Right ventricle myocardium superior (tissue), 1 donor: ENCODE results near the gene THAP11. TPM values are rescaled to one million over a fixed set of nuclear protein-coding genes. Genes with fewer than 3 reads are reported as not detected.
"Not testable (repeated sequence)": the region's sequence is repeated elsewhere in the genome, so short reads cannot be mapped to it uniquely, and the experiment has no call there.

ENCODE experiments used
- ATAC-seq: fragments of 200-7000 bp; cut with Tn5 transposase; one replicate; pipeline ENCODE4 v1.9.1; 2020; ENCODE audit warnings: mild to moderate bottlenecking; ENCODE audit not compliant: poor library complexity
- DNase-seq: peaks from one replicate; pipeline ENCODE4 v3.0.0-alpha.2; 2020
- intact Hi-C: fragments of 100-400 bp; cut with DNase I; formaldehyde crosslinking; loops from one replicate; pipeline ENCODE4 v1.11.2; 2022
- total RNA-seq: library from RNA; stranded (reverse); fragmentation: NEBNext Ultra II Directional; extraction: Animal tissue kit (Norgen Biotek cat#: 25700); gene quantifications from one replicate; pipeline ENCODE4 v1.2.1, GENCODE V29; 2021
- donor health status: DM: no; HTN: yes; CAD: no; lungs with severe emphysema.

Gene THAP11
- total RNA-seq, 1 donor from 2014 or later: 31.1 TPM

DNA sequence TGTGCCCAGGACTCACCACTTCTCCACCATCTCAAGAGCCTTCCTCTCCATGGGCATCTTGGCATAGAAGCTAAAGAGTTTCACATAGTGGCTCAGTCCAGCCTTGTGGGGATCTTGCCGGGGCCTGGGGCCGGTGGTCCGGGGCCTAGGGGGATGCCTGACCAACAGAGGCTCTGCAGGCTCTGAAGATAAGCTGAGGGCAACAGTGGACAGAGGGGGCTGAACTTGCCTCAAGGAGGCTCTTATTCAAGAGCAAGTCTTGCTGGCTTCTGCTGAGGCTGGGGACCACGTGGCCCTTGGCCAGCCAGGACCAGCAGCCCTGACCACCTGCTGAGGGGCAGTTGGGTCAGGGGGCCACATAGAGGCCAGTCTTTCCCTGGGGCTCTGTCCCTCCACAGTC lies 13.5 kb upstream of the THAP11 start:
- no peak for ATAC-seq
- DNase-seq: no peak
- intact Hi-C loops: loop anchor here (10.0 kb wide), 1 partner anchor 396 kb away; no protein-coding TSS in a partner anchor

- DNase-seq (no peak), ATAC-seq (peak; percentile 5)
- intact Hi-C loops: no loop called here
These were observed 9.1 kb upstream of the THAP11 start for GRCh38 chr16:67833030-67833414.

GRCh38 chr16:67833415-67834241 lies 8.5 kb upstream of the THAP11 start:
- ATAC-seq (peak; percentile 100), DNase-seq (peak; percentile 97)
- intact Hi-C loops: no loop called here

DNA sequence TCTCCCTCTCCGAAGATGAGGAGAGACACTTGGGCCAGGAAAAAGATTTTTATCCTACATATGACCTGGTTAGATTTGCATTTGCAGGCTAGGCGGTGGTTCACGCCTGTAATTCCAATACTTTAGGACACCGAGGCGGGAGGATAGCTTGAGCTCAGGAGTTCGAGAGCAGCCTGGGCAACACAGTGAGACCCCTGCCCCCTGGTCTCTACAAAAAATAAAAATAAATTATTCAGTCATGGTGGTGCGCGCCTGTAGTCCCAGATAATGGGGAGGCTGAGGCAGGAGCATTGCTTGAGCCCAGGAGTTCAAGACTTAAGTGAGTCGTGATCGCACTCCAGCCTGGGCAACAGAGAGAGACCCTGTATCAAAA lies 7.9 kb upstream of the THAP11 start:
- ATAC-seq: no peak
- intact Hi-C loops: no loop called here
- DNase-seq: no peak

DNA sequence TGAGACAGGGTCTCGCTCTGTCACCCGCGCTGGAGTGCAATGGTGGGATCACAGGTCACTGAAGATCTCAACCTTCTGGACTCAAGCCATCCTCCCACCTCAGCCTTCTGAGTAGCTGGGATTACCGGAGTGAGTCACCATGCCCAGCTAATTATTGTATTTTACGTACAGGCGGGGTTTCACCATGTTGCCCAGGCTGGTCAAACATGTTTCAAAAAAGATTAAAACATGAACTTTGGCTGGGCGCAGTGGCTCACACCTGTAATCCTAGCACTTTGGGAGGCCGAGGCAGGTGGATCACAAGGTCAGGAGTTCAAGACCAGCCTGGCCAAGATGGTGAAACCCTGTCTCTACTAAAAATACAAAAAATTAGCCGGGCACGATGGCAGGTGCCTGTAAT lies 4.9 kb upstream of the THAP11 start:
- intact Hi-C loops, DNase-seq, ATAC-seq: not testable (repeated sequence)

GRCh38 chr16:67837811-67838210 lies 4.3 kb upstream of the THAP11 start:
- DNase-seq: no peak
- no peak for ATAC-seq
- intact Hi-C loops: no loop called here

- DNase-seq (no peak), ATAC-seq (peak; percentile 3)
- intact Hi-C loops: no loop called here
These were observed 813 bp upstream of the THAP11 start for GRCh38 chr16:67841198-67841815.

DNA sequence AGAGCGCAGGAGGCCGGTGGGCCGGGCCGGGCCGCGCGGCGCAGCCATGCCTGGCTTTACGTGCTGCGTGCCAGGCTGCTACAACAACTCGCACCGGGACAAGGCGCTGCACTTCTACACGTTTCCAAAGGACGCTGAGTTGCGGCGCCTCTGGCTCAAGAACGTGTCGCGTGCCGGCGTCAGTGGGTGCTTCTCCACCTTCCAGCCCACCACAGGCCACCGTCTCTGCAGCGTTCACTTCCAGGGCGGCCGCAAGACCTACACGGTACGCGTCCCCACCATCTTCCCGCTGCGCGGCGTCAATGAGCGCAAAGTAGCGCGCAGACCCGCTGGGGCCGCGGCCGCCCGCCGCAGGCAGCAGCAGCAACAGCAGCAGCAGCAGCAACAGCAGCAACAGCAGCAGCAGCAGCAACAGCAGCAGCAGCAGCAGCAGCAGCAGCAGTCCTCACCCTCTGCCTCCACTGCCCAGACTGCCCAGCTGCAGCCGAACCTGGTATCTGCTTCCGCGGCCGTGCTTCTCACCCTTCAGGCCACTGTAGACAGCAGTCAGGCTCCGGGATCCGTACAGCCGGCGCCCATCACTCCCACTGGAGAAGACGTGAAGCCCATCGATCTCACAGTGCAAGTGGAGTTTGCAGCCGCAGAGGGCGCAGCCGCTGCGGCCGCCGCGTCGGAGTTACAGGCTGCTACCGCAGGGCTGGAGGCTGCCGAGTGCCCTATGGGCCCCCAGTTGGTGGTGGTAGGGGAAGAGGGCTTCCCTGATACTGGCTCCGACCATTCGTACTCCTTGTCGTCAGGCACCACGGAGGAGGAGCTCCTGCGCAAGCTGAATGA lies 606 bp downstream of the THAP11 start:
- ATAC-seq (peak; percentile 8), DNase-seq (peak; percentile 66)
- intact Hi-C loops: no loop called here

DNA sequence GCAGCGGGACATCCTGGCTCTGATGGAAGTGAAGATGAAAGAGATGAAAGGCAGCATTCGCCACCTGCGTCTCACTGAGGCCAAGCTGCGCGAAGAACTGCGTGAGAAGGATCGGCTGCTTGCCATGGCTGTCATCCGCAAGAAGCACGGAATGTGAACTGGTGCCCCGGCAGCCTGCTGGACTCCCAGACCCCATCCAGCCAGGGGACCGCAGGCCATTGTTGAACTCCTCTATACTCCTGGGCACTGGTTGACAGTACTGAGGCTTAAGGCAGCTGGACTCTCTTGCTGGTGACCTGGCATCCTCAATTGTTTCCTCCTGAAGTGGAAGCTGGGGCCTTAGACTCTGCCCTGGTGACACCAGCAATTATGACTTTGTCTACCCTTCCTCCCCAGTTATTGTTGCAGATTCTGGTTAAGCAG lies 1.2 kb downstream of the THAP11 start:
- intact Hi-C loops: no loop called here
- DNase-seq: no peak
- ATAC-seq: no peak

GRCh38 chr16:67844497-67844896 lies 2.4 kb downstream of the THAP11 start:
- no peak for DNase-seq
- intact Hi-C loops: no loop called here
- ATAC-seq: no peak

- ATAC-seq (no peak), DNase-seq (no peak)
- intact Hi-C loops: no loop called here
These were observed 3.4 kb downstream of the THAP11 start for GRCh38 chr16:67845291-67846062.

DNA sequence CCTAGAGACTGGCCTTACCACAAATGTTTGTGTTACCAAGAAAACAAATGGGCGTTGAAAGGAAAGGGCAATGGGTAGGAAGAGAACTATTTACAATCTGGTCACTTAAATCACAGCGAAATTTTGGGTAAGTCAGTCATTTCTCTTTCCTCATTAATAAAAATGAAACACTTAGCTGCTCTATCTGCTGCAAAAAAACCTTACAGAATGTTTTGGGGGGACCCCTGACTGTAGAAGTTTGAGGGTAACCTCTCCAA lies 3.9 kb downstream of the THAP11 start:
- ATAC-seq (no peak), DNase-seq (no peak)
- intact Hi-C loops: no loop called here

GRCh38 chr16:67846320-67847063 lies 4.4 kb downstream of the THAP11 start, which contains the start of gene NUTF2:
TSS of gene NUTF2 (plus strand) at chr16:67846933. CDS start at chr16:67865131, 18,198 bp downstream.
- DNase-seq (peak; percentile 98), ATAC-seq (peak; percentile 89)
- intact Hi-C loops: no loop called here

DNA sequence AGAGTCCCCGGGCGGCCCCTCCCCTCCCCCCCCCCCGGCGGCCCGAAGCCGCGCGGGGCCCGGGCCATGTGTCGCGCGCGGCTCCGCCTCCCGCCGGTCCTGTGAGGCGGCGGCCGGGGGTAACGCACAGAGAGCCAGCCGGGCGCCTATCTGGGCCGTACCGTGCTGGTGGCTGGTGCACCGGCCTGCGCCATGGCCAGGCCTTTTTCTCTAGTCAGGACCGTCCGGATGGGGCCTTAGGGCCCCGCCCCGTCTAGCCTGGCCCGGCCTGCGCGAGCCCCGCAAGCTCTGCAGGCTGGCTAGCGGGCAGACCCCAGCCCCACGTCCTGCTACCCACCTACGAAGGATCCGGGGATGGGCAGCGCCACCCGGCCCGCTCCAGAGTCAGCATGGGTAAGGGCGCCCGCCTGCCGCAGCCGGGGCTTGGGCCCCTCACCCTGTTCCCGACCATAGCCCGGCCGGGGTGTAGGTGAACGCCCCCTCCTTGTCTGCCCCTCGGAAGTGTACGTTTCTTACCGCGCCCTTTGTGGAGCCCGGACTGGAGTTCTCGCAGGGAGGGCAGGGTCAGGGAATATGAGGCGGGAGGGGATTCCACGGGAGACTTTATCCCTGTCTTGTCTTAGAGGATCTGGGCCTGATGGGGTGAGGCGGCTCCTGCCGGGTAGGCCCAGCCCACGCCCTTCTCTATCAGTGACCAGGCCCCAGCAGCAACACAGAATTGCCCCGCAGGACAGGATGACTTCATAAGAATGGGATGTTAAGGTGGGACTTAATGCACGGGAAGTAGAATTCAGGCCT lies 5.1 kb downstream of the THAP11 start, which contains the start of gene CENPT:
Gene CENPT (minus strand): TSS at position 630 of the 798 bp plus-strand sequence. CDS start 13,834 bp downstream, outside the sequence.
- DNase-seq: peak; percentile 79
- intact Hi-C loops: no loop called here

GRCh38 chr16:67848118-67848517 lies 6.0 kb downstream of the THAP11 start:
- no peak for DNase-seq
- intact Hi-C loops: no loop called here
- ATAC-seq: no peak

More for the DNA sequence above, 5.1 kb downstream of the THAP11 start, which contains the start of gene CENPT:
- ATAC-seq: peak; percentile 67

DNA sequence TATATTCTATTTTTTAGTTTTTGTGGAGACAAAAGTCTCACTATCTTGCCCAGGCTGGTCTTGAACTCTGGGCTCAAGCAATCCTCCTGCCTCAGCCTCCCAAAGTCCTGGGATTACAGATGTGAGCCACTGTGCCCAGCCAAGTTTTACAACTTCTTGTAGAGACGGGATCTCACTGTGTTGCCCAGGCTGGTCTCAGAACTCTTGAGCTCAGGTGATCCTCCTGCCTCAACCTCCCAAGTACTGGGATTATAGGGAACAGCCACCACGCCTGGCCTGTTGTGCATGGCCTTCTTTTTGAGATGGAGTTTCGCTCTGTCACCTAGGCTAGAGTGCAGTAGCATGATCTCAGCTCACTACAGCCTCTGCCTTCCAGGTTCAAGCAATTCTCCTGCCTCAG lies 11.6 kb downstream of the THAP11 start:
- DNase-seq (no peak), ATAC-seq (no peak)
- intact Hi-C loops: no loop called here

GRCh38 chr16:67855789-67856188 lies 13.7 kb downstream of the THAP11 start:
- ATAC-seq (no peak), DNase-seq (no peak)
- intact Hi-C loops: no loop called here
